Transverse colon (tissue), 4 donors: ENCODE data around the gene MAN1C1. TPM values are rescaled to one million over a fixed set of nuclear protein-coding genes. Genes with fewer than 3 reads are reported as not detected.
"Not testable (repeated sequence)": the region's sequence is repeated elsewhere in the genome, so short reads cannot be mapped to it uniquely, and the experiment has no call there.

Source experiments
- DNase-seq: peaks from one replicate; pipeline ENCODE4 v3.0.0-alpha.2; 2019
- H3K27ac ChIP-seq, 4 donors: fragments of 200-600 bp; sonication (generic); 2 replicates each; pipeline ENCODE4 v1.5.1; 2016 to 2018; ENCODE audit warnings: inconsistent platforms in 4 of 4
- H3K27me3 ChIP-seq: fragments of 200-600 bp; sonication (generic); 2 replicates; pipeline ENCODE4 v1.5.1; 2017; ENCODE audit warnings: inconsistent platforms
- H3K36me3 ChIP-seq, 4 donors: fragments of 200-600 bp; sonication (generic); 2 replicates each; pipeline ENCODE4 v1.5.1; 2017 to 2019; ENCODE audit warnings: inconsistent platforms in 4 of 4
- H3K4me1 ChIP-seq, 4 donors: fragments of 200-600 bp; sonication (generic); 2 replicates each; pipeline ENCODE4 v1.5.1; 2017 to 2020; ENCODE audit warnings: inconsistent platforms in 4 of 4
- H3K4me3 ChIP-seq, 4 donors: fragments of 200-600 bp; sonication (generic); 1 replicate in 1 of 4; 2 replicates in 3 of 4; pipeline versions ENCODE4 v1.5.1 to v1.6.1; 2017 to 2019; ENCODE audit warnings: inconsistent platforms in 4 of 4
- H3K9me3 ChIP-seq, 2 donors: fragments of 200-600 bp; sonication (generic); 2 replicates each; pipeline ENCODE4 v1.5.1; 2017 to 2019; ENCODE audit warnings: inconsistent platforms in 2 of 2
- EP300 ChIP-seq: sonication (generic); formaldehyde crosslinking; IDR thresholded peaks from one replicate; pipeline ENCODE4 v1.6.1; 2017; ENCODE audit warnings: antibody characterized with exemption, low read depth
- POLR2A ChIP-seq: fragments of 450-650 bp; IDR thresholded peaks from one replicate; pipeline ENCODE4 v1.6.1; 2016; ENCODE audit warnings: antibody characterized with exemption, mild to moderate bottlenecking, moderate library complexity
- POLR2AphosphoS5 ChIP-seq, 3 donors: sonication (generic); formaldehyde crosslinking; IDR thresholded peaks; one replicate each; pipeline ENCODE4 v1.6.1; 2016; ENCODE audit warnings: antibody characterized with exemption in 3 of 3
- WGBS, 2 donors: methylation state at CpG; one replicate each; pipeline ENCODE4 v1.1.5; 2018; ENCODE audit warnings: low coverage in 1 of 2; 5-methylcytosine and 5-hydroxymethylcytosine counted together
- in situ Hi-C, 4 donors: fragments of 200-750 bp; cut with MboI; loops; one replicate each; pipeline versions ENCODE4 v1.15.0 to v1.15.1; 2017; ENCODE audit warnings: low sequenced_read_pairs in 3 of 4, low pct_ligation_motif_present in 1 of 4, low pct_unique_long_range_greater_than_20kb in 1 of 4
- intact Hi-C: fragments of 100-400 bp; cut with DNase I; formaldehyde crosslinking; loops from one replicate; pipeline ENCODE4 v1.15.1; 2023; ENCODE audit warnings: low total_unique reads
- total RNA-seq, 4 donors: library from RNA; depleted of rRNA; stranded (reverse); fragments of >200 nt; gene quantifications; one replicate each; pipeline ENCODE4 v1.1.0, GENCODE V29; 2016
- TF ChIP-seq, protein P1 (sequence below), 5 experiments: fragments of 200-600 bp in 3 of 5; fragments of 450-650 bp in 2 of 5; sonication (generic) in 3 of 5; IDR thresholded peaks; 1 replicate in 2 of 5; 2 replicates in 3 of 5; pipeline ENCODE4 v1.5.1; 2016 to 2017; ENCODE audit warnings: antibody characterized with exemption in 5 of 5, inconsistent platforms in 3 of 5, mild to moderate bottlenecking in 2 of 5, moderate library complexity in 1 of 5

The MAN1C1 gene
- total RNA-seq, 4 donors from 2014 or later = 2.4 to 6.8 (median 4.3) TPM

- intact Hi-C loops (no loop called here), in situ Hi-C loops (no loop called here)
- Histone ChIP-seq H3K27me3 (no peaks in the 10 kb centered on the region), H3K9me3 (no peaks in the 10 kb centered on the region), H3K27ac (no peak overlapping the region), H3K4me1 (peaks cover 0 to 6% (median 0%) of the 10 kb centered on the region in 4 donors), H3K4me3 (no peak overlapping the region), H3K36me3 (no peaks in the 10 kb centered on the region)
- no peak for DNase-seq
- WGBS, 2 donors = 61 to 69% methylated on average over 2 to 8 of the region's 8 CpGs
- TF ChIP-seq POLR2A (no peak), EP300 (no peak)
- TF ChIP-seq, protein P1, sequence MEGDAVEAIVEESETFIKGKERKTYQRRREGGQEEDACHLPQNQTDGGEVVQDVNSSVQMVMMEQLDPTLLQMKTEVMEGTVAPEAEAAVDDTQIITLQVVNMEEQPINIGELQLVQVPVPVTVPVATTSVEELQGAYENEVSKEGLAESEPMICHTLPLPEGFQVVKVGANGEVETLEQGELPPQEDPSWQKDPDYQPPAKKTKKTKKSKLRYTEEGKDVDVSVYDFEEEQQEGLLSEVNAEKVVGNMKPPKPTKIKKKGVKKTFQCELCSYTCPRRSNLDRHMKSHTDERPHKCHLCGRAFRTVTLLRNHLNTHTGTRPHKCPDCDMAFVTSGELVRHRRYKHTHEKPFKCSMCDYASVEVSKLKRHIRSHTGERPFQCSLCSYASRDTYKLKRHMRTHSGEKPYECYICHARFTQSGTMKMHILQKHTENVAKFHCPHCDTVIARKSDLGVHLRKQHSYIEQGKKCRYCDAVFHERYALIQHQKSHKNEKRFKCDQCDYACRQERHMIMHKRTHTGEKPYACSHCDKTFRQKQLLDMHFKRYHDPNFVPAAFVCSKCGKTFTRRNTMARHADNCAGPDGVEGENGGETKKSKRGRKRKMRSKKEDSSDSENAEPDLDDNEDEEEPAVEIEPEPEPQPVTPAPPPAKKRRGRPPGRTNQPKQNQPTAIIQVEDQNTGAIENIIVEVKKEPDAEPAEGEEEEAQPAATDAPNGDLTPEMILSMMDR (IDR thresholded peaks at IDR 0.05) = peak in 1 of 5 experiments; percentile 3
Measured at GRCh38 chr1:25590096-25590824, 26.3 kb upstream of the MAN1C1 start.

- no peak for DNase-seq
- 65 to 75% methylated on average over 2 of the region's 2 CpGs for WGBS, 2 donors
- Histone ChIP-seq H3K4me3 (no peak overlapping the region), H3K27ac (no peak overlapping the region), H3K9me3 (no peaks in the 10 kb centered on the region), H3K4me1 (peaks cover 0 to 6% (median 0%) of the 10 kb centered on the region in 4 donors), H3K27me3 (no peaks in the 10 kb centered on the region), H3K36me3 (no peaks in the 10 kb centered on the region)
- TF ChIP-seq EP300 (no peak), POLR2AphosphoS5 (IDR thresholded peaks at IDR 0.05) (no peak)
- TF ChIP-seq, protein P1 (IDR thresholded peaks at IDR 0.05) = no peak
- intact Hi-C loops = no loop called here
- in situ Hi-C loops = no loop called here
Measured at GRCh38 chr1:25593861-25594260, 22.7 kb upstream of the MAN1C1 start.

DNA sequence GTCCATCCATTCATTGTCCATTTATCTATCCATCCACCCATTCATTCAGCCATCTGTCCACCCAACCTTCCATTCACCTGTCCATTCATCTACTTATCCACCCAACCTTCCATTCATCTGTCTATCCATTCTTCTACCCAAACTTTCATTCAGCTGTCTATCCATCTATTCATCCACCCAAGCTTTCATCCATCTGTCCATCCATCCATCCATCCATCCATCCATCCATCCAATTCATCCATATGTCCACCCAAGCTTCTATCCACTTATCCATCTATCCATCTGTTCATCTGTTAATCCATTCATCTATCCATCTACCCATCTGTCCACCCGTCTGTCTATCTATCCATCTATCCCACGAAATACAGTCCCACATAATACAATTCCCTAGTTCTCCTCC, 21.6 kb upstream of the MAN1C1 start:
- no peaks in the 10 kb centered on the region for H3K9me3 ChIP-seq
- TF ChIP-seq POLR2AphosphoS5 (IDR thresholded peaks at IDR 0.05) (no peak), EP300 (no peak), POLR2A (no peak)
- TF ChIP-seq, protein P1 (IDR thresholded peaks at IDR 0.05) = no peak
- no peaks in the 10 kb centered on the region for H3K27me3 ChIP-seq
- 75% methylated on average over 2 of the region's 2 CpGs for WGBS, 2 donors
- in situ Hi-C loops (no loop called here), intact Hi-C loops (no loop called here)
- peaks cover 0 to 4% (median 0%) of the 10 kb centered on the region in 4 donors for H3K4me1 ChIP-seq
- H3K4me3 ChIP-seq = no peak overlapping the region
- no peak for DNase-seq
- H3K27ac ChIP-seq = no peak overlapping the region
- H3K36me3 ChIP-seq = no peaks in the 10 kb centered on the region

DNA sequence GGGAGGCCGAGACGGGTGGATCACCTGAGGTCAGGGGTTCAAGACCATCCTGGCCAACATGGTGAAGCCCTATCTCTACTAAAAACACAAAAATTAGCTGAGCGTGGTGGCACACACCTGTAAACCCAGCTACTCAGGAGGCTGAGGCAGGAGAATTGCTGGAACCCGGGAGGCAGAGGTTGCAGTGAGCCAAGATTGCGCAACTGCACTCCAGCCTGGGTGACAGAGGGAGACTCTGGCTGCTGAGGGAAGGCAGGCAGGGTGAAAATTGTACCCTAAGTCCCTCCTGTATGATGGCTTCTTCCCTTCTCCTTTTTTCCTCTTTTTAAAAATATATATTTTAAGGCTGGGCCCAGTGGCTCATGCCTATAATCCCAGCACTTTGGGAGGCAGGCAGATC, 19.9 kb upstream of the MAN1C1 start:
- H3K27ac ChIP-seq, H3K4me3 ChIP-seq, in situ Hi-C loops, H3K4me1 ChIP-seq, intact Hi-C loops, DNase-seq, H3K36me3 ChIP-seq, H3K9me3 ChIP-seq, H3K27me3 ChIP-seq: not testable (repeated sequence)
- 96 to 100% methylated on average over 2 to 5 of the region's 5 CpGs for WGBS, 2 donors

GRCh38 chr1:25598879-25599278, 17.7 kb upstream of the MAN1C1 start:
- Histone ChIP-seq H3K4me3 (no peak overlapping the region), H3K27me3 (no peaks in the 10 kb centered on the region), H3K27ac (no peak overlapping the region), H3K9me3 (no peaks in the 10 kb centered on the region), H3K4me1 (peaks cover 0 to 6% (median 0%) of the 10 kb centered on the region in 4 donors), H3K36me3 (no peaks in the 10 kb centered on the region)
- TF ChIP-seq POLR2A (no peak), EP300 (no peak), POLR2AphosphoS5 (IDR thresholded peaks at IDR 0.05) (no peak)
- TF ChIP-seq, protein P1 (IDR thresholded peaks at IDR 0.05) = no peak
- in situ Hi-C loops = no loop called here
- intact Hi-C loops = no loop called here
- WGBS, 2 donors = 88 to 100% methylated on average over 1 of the region's 1 CpG
- DNase-seq = no peak
